Neural cell (in vitro differentiated cells): Measurements from ENCODE around the gene GTF2H3. TPM values are rescaled to one million over a fixed set of nuclear protein-coding genes. Genes with fewer than 3 reads are reported as not detected.

ENCODE experiments used
- H2AFZ ChIP-seq: fragments of 200-600, 300-800 bp; sonication (generic), shearing (Covaris generic); 2 replicates; pipeline ENCODE4 v1.6.0; 2014; ENCODE audit warnings: low read depth, mild to moderate bottlenecking, antibody characterized with exemption, low read length, moderate library complexity
- H3F3A ChIP-seq: fragments of 200-600 bp; shearing (Covaris generic); 2 replicates; pipeline ENCODE4 v1.6.1; 2016; ENCODE audit warnings: mild to moderate bottlenecking, moderate library complexity, mixed read lengths, antibody characterized with exemption, low read length; ENCODE audit not compliant: insufficient read depth, poor library complexity, severe bottlenecking
- H3K27ac ChIP-seq: fragments of 200-600, 300-800 bp; sonication (generic), shearing (Covaris generic); 2 replicates; pipeline ENCODE4 v1.5.1; 2014; ENCODE audit warnings: mild to moderate bottlenecking, low read length, moderate library complexity
- H3K27me3 ChIP-seq: fragments of 300-800, 200-600 bp; sonication (generic), shearing (Covaris generic); 2 replicates; pipeline ENCODE4 v1.6.0; 2014; ENCODE audit warnings: mild to moderate bottlenecking, low read depth, low read length, moderate library complexity; ENCODE audit not compliant: insufficient read depth
- H3K36me3 ChIP-seq: fragments of 300-800, 200-600 bp; sonication (generic), shearing (Covaris generic); 2 replicates; pipeline ENCODE4 v1.5.1; 2014; ENCODE audit warnings: mild to moderate bottlenecking, antibody characterized with exemption, low read length, moderate library complexity; ENCODE audit not compliant: insufficient read depth
- H3K4me2 ChIP-seq: fragments of 300-800, 200-600 bp; sonication (generic), shearing (Covaris generic); 2 replicates; pipeline ENCODE4 v1.6.0; 2014; ENCODE audit warnings: mild to moderate bottlenecking, low read length
- H3K4me3 ChIP-seq: fragments of 300-800, 200-600 bp; sonication (generic), shearing (Covaris generic); 2 replicates; pipeline ENCODE4 v1.5.1; 2014; ENCODE audit warnings: mild to moderate bottlenecking, low read length, moderate library complexity
- H3K79me2 ChIP-seq: fragments of 200-600 bp; shearing (Covaris generic); replicated peaks from 2 replicates; pipeline ENCODE4 v1.6.0; 2014; ENCODE audit warnings: mild to moderate bottlenecking, low read length, moderate library complexity; ENCODE audit not compliant: insufficient read depth
- H3K9ac ChIP-seq: fragments of 300-800, 200-600 bp; sonication (generic), shearing (Covaris generic); 2 replicates; pipeline ENCODE4 v1.6.1; 2016; ENCODE audit warnings: mild to moderate bottlenecking, low read length, mixed read lengths
- H3K9me2 ChIP-seq: fragments of 200-600 bp; shearing (Covaris generic); 2 replicates; pipeline ENCODE4 v1.6.1; 2016; ENCODE audit warnings: mild to moderate bottlenecking, low read length, mixed read lengths; ENCODE audit not compliant: insufficient read depth
- H3K9me3 ChIP-seq: fragments of 200-600, 300-800 bp; sonication (generic), shearing (Covaris generic); 2 replicates; pipeline ENCODE4 v1.6.1; 2016; ENCODE audit warnings: mild to moderate bottlenecking, mixed run types, low read length, moderate library complexity, mixed read lengths
- H4K20me1 ChIP-seq: fragments of 200-600 bp; shearing (Covaris generic); 2 replicates; pipeline ENCODE4 v1.6.1; 2016; ENCODE audit warnings: mild to moderate bottlenecking, mixed run types; ENCODE audit not compliant: insufficient read depth
- CTCF ChIP-seq: fragments of 450-650 bp; IDR thresholded peaks from 2 replicates; pipeline ENCODE4 v1.5.1; 2014; ENCODE audit warnings: antibody characterized with exemption, mild to moderate bottlenecking, moderate library complexity; ENCODE audit not compliant: poor library complexity, severe bottlenecking
- EP300 ChIP-seq: fragments of 450-650 bp; conservative IDR thresholded peaks from 2 replicates; pipeline ENCODE4 v1.6.1; 2014; ENCODE audit warnings: antibody characterized with exemption, mild to moderate bottlenecking, moderate library complexity; ENCODE audit not compliant: poor library complexity, severe bottlenecking
- EZH2 ChIP-seq: fragments of 200-600, 300-800 bp; shearing (Covaris generic), sonication (generic); IDR thresholded peaks from 2 replicates; pipeline ENCODE4 v1.6.1; 2014; ENCODE audit warnings: antibody characterized with exemption, low read length, borderline replicate concordance, mild to moderate bottlenecking; ENCODE audit not compliant: insufficient read depth, poor library complexity, severe bottlenecking
- MXI1 ChIP-seq: fragments of 450-650 bp; conservative IDR thresholded peaks from 2 replicates; pipeline ENCODE4 v1.6.1; 2014; ENCODE audit warnings: antibody characterized with exemption, mild to moderate bottlenecking; ENCODE audit not compliant: poor library complexity, severe bottlenecking
- POLR2AphosphoS5 ChIP-seq: IDR thresholded peaks from 2 replicates; pipeline ENCODE4 v1.6.1; 2012
- RAD21 ChIP-seq: fragments of 450-650 bp; conservative IDR thresholded peaks from 2 replicates; pipeline ENCODE4 v1.6.1; 2014; ENCODE audit warnings: antibody characterized with exemption, mild to moderate bottlenecking, moderate library complexity
- REST ChIP-seq: IDR thresholded peaks from 2 replicates; pipeline ENCODE4 v1.6.1; 2012; ENCODE audit warnings: borderline replicate concordance
- SMC3 ChIP-seq: fragments of 450-650 bp; conservative IDR thresholded peaks from 2 replicates; pipeline ENCODE4 v1.6.1; 2014; ENCODE audit warnings: antibody characterized with exemption, mild to moderate bottlenecking, moderate library complexity; ENCODE audit not compliant: poor library complexity
- TAF1 ChIP-seq: IDR thresholded peaks from 2 replicates; pipeline ENCODE4 v1.6.1; 2012; ENCODE audit warnings: low read depth
- polyA plus RNA-seq: library from polyadenylated mRNA; depleted of rRNA; stranded (reverse); fragments of >200 nt; gene quantifications from 2 replicates; pipeline ENCODE4 v1.2.3, GENCODE V29; 2014

Gene GTF2H3
- polyA plus RNA-seq, 1 donor from 2014 or later = 47.8 TPM

- Histone ChIP-seq H3K36me3 (no peaks in the 10 kb centered on the region), H3K79me2 (peaks cover 5% of the 10 kb centered on the region), H3K4me2 (no peak overlapping the region), H3K27me3 (no peaks in the 10 kb centered on the region), H2AFZ (no peak overlapping the region), H3K4me3 (no peak overlapping the region), H3K9me2 (no peaks in the 10 kb centered on the region), H3K9ac (no peak overlapping the region), H3K9me3 (no peaks in the 10 kb centered on the region), H3F3A (no peaks in the 10 kb centered on the region), H3K27ac (no peak overlapping the region), H4K20me1 (no peaks in the 10 kb centered on the region)
- TF ChIP-seq EP300 = no peak
- TF ChIP-seq REST = no peak
- no peak for TF ChIP-seq SMC3
Observed at GRCh38 chr12:123595729-123596128, 37.9 kb upstream of the GTF2H3 start.

- Histone ChIP-seq H3K36me3 (no peaks in the 10 kb centered on the region), H3K27ac (no peak overlapping the region), H3K9me3 (no peaks in the 10 kb centered on the region), H3K9me2 (no peaks in the 10 kb centered on the region), H3K27me3 (no peaks in the 10 kb centered on the region), H2AFZ (no peak overlapping the region), H3K9ac (no peak overlapping the region), H3K4me3 (no peak overlapping the region), H4K20me1 (no peaks in the 10 kb centered on the region), H3K4me2 (no peak overlapping the region), H3K79me2 (peaks cover 5% of the 10 kb centered on the region), H3F3A (no peaks in the 10 kb centered on the region)
- TF ChIP-seq POLR2AphosphoS5 = no peak
- TF ChIP-seq EP300 = no peak
Observed at GRCh38 chr12:123597100-123597499, 36.5 kb upstream of the GTF2H3 start.

- no peaks in the 10 kb centered on the region for H3K9me2 ChIP-seq
- no peaks in the 10 kb centered on the region for H4K20me1 ChIP-seq
- no peak overlapping the region for H3K4me2 ChIP-seq
- H3K9me3 ChIP-seq = no peaks in the 10 kb centered on the region
- H3K36me3 ChIP-seq = no peaks in the 10 kb centered on the region
- H3K27ac ChIP-seq = no peak overlapping the region
- no peak overlapping the region for H2AFZ ChIP-seq
- H3K4me3 ChIP-seq = no peak overlapping the region
- H3K79me2 ChIP-seq = peaks cover 18% of the 10 kb centered on the region
- no peaks in the 10 kb centered on the region for H3K27me3 ChIP-seq
- no peak overlapping the region for H3K9ac ChIP-seq
- TF ChIP-seq EZH2 = no peak
- TF ChIP-seq POLR2AphosphoS5 = no peak
- no peak for TF ChIP-seq CTCF
- no peak for TF ChIP-seq MXI1
- TF ChIP-seq SMC3 = no peak
- TF ChIP-seq REST = no peak
- TF ChIP-seq RAD21 = no peak
- no peak for TF ChIP-seq TAF1
- no peak for TF ChIP-seq EP300
- H3F3A ChIP-seq = no peaks in the 10 kb centered on the region
Observed at GRCh38 chr12:123598522-123598921, 35.1 kb upstream of the GTF2H3 start.
